ENCODE measurements around the gene SEC14L5. TPM values are rescaled to one million over a fixed set of nuclear protein-coding genes. Genes with fewer than 3 reads are reported as not detected.

Gene SEC14L5
- total and polyA plus RNA-seq, 10 donors, result 0.06 to 0.94 (median 0.26) TPM; not detected in 1

GRCh38 chr16:4976611-4977145 is 18.5 kb downstream of the SEC14L5 start:
- intact Hi-C loops (cut with DNase I; ENCODE audit: low total_unique reads), result no loop called here
- H3K4me1 ChIP-seq, result peaks cover 0 to 8% (median 2%) of the 10 kb centered on the region in 6 donors
- H3K9me3 ChIP-seq, result peaks cover 0 to 10% (median 3%) of the 10 kb centered on the region in 8 donors
- WGBS, 5 donors, result 90 to 94% (median 91%) methylated on average over 5 of the region's 5 CpGs
- no peaks in the 10 kb centered on the region for H3K36me3 ChIP-seq
- no peak for TF ChIP-seq CTCF (IDR thresholded peaks at IDR 0.05 in 8 of 11, conservative IDR thresholded peaks at IDR 0.05 in 3 of 11)
- no peak for TF ChIP-seq POLR2AphosphoS5 (IDR thresholded peaks at IDR 0.05)
- no peak for TF ChIP-seq POLR2A (IDR thresholded peaks at IDR 0.05)
- no peak overlapping the region for H3K27ac ChIP-seq
- no peak overlapping the region for H3K4me3 ChIP-seq
- DNase-seq, result peak; percentile 37
- H3K27me3 ChIP-seq (replicated peaks in 1 of 7), result peaks cover 0 to 9% (median 0%) of the 10 kb centered on the region in 7 donors

- TF ChIP-seq CTCF (IDR thresholded peaks at IDR 0.05 in 8 of 11, conservative IDR thresholded peaks at IDR 0.05 in 3 of 11) (no peak), POLR2A (IDR thresholded peaks at IDR 0.05) (no peak), POLR2AphosphoS5 (IDR thresholded peaks at IDR 0.05) (no peak)
- no peak overlapping the region for H3K4me3 ChIP-seq
- intact Hi-C loops (cut with DNase I; ENCODE audit: low total_unique reads), result no loop called here
- 72 to 88% (median 87%) methylated on average over 6 to 7 of the region's 7 CpGs for WGBS, 5 donors
- no peak overlapping the region for H3K27ac ChIP-seq
- no peaks in the 10 kb centered on the region for H3K36me3 ChIP-seq
- H3K4me1 ChIP-seq, result peaks cover 0 to 8% (median 2%) of the 10 kb centered on the region in 6 donors
- H3K9me3 ChIP-seq, result peaks cover 0 to 12% (median 5%) of the 10 kb centered on the region in 8 donors
- H3K27me3 ChIP-seq (replicated peaks in 1 of 7), result peaks cover 0 to 26% (median 3%) of the 10 kb centered on the region in 7 donors
- DNase-seq, result no peak
Measured at GRCh38 chr16:4979164-4979563, 21.0 kb downstream of the SEC14L5 start.

GRCh38 chr16:4979736-4980660 is 21.9 kb downstream of the SEC14L5 start:
- TF ChIP-seq CTCF (IDR thresholded peaks at IDR 0.05 in 8 of 11, conservative IDR thresholded peaks at IDR 0.05 in 3 of 11) (no peak), POLR2AphosphoS5 (IDR thresholded peaks at IDR 0.05) (no peak), POLR2A (IDR thresholded peaks at IDR 0.05) (no peak)

DNA sequence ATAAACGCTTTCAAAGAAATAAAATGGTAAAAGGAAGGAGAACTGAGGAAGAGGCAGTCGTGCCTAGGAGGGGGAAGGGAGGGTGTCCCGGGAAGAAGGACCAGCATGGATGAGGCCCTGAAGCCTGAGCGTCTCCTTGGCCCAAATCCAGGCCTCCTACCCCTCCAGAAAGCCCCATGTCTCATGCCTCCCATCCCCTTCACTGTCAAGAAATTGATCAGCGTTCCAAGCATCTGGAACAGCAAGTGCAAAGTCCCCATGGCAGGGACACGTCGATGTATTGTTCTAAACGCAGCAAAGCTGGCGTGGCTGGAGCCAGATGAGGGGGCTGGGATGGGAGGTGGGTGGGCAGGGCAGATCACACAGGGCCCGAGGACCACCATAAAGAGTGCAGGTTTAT is 22.6 kb downstream of the SEC14L5 start:
- Histone ChIP-seq H3K27ac (no peak overlapping the region), H3K4me3 (no peak overlapping the region), H3K36me3 (no peaks in the 10 kb centered on the region), H3K27me3 (replicated peaks in 1 of 7) (peaks cover 0 to 35% (median 3%) of the 10 kb centered on the region in 7 donors), H3K9me3 (peaks cover 0 to 19% (median 7%) of the 10 kb centered on the region in 8 donors), H3K4me1 (peaks cover 0 to 6% (median 1%) of the 10 kb centered on the region in 6 donors)
- DNase-seq, result peak; percentile 17
- 70 to 83% (median 75%) methylated on average over 10 of the region's 10 CpGs for WGBS, 5 donors
- no peak for TF ChIP-seq POLR2AphosphoS5 (IDR thresholded peaks at IDR 0.05)
- TF ChIP-seq CTCF (IDR thresholded peaks at IDR 0.05 in 8 of 11, conservative IDR thresholded peaks at IDR 0.05 in 3 of 11), result no peak
- TF ChIP-seq POLR2A (IDR thresholded peaks at IDR 0.05), result no peak
- intact Hi-C loops (cut with DNase I; ENCODE audit: low total_unique reads), result no loop called here

More at GRCh38 chr16:4979736-4980660, 21.9 kb downstream of the SEC14L5 start:
- DNase-seq, result peak; percentile 36
- H3K9me3 ChIP-seq, result peaks cover 0 to 18% (median 7%) of the 10 kb centered on the region in 8 donors
- peaks cover 0 to 28% (median 3%) of the 10 kb centered on the region in 7 donors for H3K27me3 ChIP-seq (replicated peaks in 1 of 7)
- H3K4me3 ChIP-seq, result no peak overlapping the region
- H3K4me1 ChIP-seq, result peaks cover 0 to 8% (median 2%) of the 10 kb centered on the region in 6 donors
- intact Hi-C loops (cut with DNase I; ENCODE audit: low total_unique reads), result no loop called here
- H3K36me3 ChIP-seq, result no peaks in the 10 kb centered on the region
- 65 to 70% (median 69%) methylated on average over 25 of the region's 25 CpGs for WGBS, 5 donors
- H3K27ac ChIP-seq, result no peak overlapping the region

All from spleen (tissue), 11 donors.